ES-I3 (cell line): Measurements from ENCODE around the gene SERPINI1.

Source experiments
- H3K36me3 ChIP-seq: 2 replicates; pipeline ENCODE4 v1.6.1; 2013; ENCODE audit warnings: mild to moderate bottlenecking, low read length, control low read depth, moderate library complexity; ENCODE audit not compliant: insufficient read depth
- H3K4me1 ChIP-seq: 2 replicates; pipeline ENCODE4 v1.6.1; 2013; ENCODE audit warnings: mild to moderate bottlenecking, control low read depth, low read length; ENCODE audit not compliant: insufficient read depth
- H3K9ac ChIP-seq: 2 replicates; pipeline ENCODE4 v1.6.1; 2013; ENCODE audit warnings: low read depth, mild to moderate bottlenecking, low read length, moderate library complexity
- H3K9me3 ChIP-seq: 2 replicates; pipeline ENCODE4 v1.6.1; 2013; ENCODE audit warnings: mild to moderate bottlenecking, low read length, moderate library complexity; ENCODE audit not compliant: control insufficient read depth, insufficient read depth

The SERPINI1 gene

DNA sequence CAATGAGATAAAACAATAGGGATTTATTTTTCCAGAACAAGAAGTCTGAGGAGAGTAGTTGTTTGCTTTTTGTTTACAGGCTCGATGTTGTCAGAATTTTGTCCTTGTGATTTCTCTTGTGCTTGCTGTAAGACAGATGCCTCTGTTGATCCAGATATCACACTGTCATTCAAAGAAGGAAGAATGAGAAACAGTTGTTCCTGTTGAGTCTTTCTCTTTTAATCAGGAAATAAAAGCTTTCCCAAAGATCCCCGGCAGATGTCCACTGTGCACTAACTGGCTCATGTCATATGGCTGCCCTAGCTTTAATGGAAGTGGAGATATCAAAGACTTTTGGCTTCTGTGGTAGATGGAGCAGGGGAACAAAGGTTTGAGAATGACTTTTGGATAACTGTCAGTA, 6.8 kb downstream of the SERPINI1 start:
- Histone ChIP-seq H3K9ac (no peak overlapping the region), H3K36me3 (no peaks in the 10 kb centered on the region; the same call in 1 of the 2 replicates), H3K4me1 (no peaks in the 10 kb centered on the region), H3K9me3 (no peaks in the 10 kb centered on the region)

DNA sequence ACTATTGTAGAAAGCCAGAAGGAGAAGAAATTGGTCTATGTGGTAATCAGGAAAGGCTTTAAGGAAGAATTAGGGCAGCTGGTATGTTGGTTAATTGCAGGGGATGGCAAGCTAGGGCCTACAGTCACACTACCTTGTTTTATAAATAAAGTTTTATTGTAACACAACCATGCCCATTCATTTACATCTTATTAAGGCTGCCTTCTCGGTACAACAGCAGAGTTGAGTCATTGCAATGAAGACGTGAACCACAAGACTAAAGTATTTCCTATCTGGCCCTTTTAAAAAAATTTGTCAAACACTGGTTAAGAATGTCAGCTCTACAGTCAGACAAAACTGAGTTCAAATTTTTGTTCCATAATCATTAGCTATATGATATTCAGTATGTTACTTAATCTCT, 8.3 kb downstream of the SERPINI1 start:
- no peaks in the 10 kb centered on the region for H3K4me1 ChIP-seq
- H3K9ac ChIP-seq = no peak overlapping the region
- no peaks in the 10 kb centered on the region; the same call in 1 of the 2 replicates for H3K36me3 ChIP-seq
- no peaks in the 10 kb centered on the region for H3K9me3 ChIP-seq

DNA sequence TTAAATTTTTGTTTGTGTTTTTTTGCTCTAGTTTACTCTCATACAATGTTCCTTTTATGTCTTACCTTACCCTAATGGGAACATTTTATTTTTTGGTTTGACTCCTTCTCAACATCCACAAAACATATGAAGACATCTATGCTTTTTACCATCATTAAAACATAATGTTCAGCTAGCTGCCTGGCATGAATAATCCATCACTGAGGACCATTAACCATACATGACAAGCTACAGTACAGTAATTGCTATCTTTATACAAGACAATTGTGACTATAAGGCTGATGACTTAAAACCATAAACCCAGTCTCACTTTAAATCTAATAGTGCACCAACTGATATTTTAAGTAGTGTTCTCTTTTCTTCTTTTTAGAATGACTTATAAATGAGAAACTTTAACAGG, 13.7 kb downstream of the SERPINI1 start:
- no peak overlapping the region for H3K9ac ChIP-seq
- H3K36me3 ChIP-seq = no peaks in the 10 kb centered on the region
- no peaks in the 10 kb centered on the region for H3K9me3 ChIP-seq
- no peaks in the 10 kb centered on the region for H3K4me1 ChIP-seq

DNA sequence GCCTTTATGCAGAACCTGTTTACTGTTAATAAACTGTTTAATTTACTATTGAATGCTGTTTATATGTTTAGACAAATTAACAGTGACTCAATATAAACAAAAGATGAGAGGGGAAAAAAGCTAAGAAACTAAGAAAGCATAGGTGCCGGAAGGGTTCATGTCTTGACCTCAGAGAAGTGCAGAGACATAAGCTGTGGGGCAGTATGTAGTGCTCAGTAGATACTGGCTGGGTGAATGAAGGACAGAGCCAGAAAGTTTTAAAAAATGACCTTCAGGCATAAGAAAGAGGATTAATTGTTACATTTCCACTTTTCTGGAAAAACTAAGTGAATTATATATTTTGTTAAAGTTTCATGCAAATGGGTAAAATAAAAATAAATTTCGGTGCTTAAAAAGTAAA, 14.2 kb downstream of the SERPINI1 start:
- no peaks in the 10 kb centered on the region for H3K36me3 ChIP-seq
- no peaks in the 10 kb centered on the region for H3K4me1 ChIP-seq
- H3K9me3 ChIP-seq = no peaks in the 10 kb centered on the region
- H3K9ac ChIP-seq = no peak overlapping the region; the same call in 1 of the 2 replicates

DNA sequence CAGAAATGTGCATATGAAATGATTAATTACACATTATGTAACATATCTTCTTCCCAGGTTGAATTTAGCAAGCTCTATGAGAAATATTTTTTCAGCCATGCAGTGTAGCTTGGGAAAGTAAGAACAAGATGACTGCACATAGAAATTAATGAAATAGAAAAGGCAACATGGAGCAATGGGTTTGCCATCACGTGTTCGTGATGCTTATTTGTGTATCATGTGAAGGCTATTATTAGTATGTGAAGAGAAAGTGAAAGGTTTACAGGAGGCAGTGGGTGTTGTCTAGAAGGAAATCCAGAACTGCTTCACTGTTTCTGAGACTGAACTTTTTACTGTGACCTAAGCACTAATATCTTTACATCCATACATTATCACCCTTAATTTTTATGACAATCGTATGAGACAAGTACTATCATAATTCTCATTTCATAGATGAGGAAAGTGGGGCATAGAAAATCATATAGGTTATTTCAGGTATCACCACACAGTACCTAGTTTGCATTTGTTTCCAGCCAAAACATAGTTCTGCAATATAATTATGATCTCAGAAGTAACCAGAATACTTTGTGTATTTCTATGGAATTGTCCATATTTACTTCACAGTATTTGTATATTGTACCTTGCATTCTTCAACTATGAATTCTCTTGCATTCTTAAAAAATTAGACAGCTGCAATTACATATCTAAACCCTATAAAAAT, 14.9 kb downstream of the SERPINI1 start:
- H3K4me1 ChIP-seq = no peaks in the 10 kb centered on the region

DNA sequence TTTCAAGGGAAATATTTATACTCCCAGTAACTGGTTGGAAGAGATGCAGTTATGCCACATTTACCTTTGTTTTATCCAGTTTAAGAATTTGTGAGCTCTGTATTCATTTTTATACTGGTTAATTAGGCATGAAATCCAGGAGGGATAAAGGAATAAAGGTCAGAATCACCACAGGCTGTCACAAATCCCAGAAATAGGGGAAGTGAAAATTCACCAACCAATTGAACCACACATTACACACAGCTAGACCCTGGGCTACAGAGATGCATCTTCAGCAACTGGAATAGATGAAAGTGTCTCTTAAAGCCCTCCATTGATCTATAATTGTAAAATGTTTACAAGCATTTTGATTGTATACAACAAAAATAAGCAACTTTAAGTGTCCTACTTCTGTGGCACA, 18.5 kb downstream of the SERPINI1 start:
- no peaks in the 10 kb centered on the region for H3K36me3 ChIP-seq
- no peak overlapping the region for H3K9ac ChIP-seq
- no peaks in the 10 kb centered on the region; the same call in 1 of the 2 replicates for H3K9me3 ChIP-seq
- H3K4me1 ChIP-seq = no peaks in the 10 kb centered on the region

More for the DNA sequence above, 14.9 kb downstream of the SERPINI1 start:
- no peaks in the 10 kb centered on the region for H3K36me3 ChIP-seq
- H3K9me3 ChIP-seq = no peaks in the 10 kb centered on the region
- no peak overlapping the region for H3K9ac ChIP-seq

DNA sequence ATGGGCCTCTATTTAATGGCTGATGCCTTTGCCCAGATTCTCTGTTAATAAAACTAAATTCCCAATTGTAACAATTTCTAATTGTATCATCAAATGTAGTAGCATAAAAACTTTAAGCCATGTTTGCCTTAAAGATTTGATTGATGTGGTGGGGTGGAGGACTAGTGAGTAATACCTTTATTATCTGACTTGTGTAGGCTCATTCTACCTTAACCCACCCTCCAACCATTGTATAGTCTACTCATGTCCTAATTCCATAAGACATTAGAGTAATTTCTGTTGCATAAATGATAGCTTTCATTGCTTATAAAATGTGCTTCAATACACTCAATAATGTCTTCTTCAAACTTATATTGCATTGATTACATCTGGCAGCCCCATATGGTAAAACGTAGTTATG, 25.8 kb downstream of the SERPINI1 start:
- Histone ChIP-seq H3K36me3 (no peaks in the 10 kb centered on the region), H3K9ac (no peak overlapping the region), H3K4me1 (no peaks in the 10 kb centered on the region), H3K9me3 (no peaks in the 10 kb centered on the region; the same call in 1 of the 2 replicates)

DNA sequence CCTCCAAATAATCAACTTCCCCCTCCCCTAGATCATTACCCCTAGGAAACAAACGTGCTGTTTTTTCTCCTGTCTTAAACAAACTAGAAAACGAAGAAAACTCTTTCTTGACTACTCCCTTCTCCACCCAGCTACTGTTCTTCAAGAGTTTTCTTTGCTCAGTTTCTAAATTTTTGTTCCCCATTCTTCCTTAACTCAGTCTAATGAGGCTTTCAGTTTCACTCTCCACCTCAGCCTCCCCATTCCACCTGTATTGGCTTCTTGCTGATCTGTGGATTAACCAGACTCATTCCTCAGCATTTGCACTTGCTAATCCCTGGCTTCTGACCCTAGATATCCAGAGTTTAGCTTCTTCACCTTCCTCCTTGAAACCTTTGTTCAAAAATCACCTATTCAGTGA, 26.8 kb downstream of the SERPINI1 start:
- H3K9ac ChIP-seq = no peak overlapping the region
- no peaks in the 10 kb centered on the region for H3K9me3 ChIP-seq
- H3K4me1 ChIP-seq = no peaks in the 10 kb centered on the region

DNA sequence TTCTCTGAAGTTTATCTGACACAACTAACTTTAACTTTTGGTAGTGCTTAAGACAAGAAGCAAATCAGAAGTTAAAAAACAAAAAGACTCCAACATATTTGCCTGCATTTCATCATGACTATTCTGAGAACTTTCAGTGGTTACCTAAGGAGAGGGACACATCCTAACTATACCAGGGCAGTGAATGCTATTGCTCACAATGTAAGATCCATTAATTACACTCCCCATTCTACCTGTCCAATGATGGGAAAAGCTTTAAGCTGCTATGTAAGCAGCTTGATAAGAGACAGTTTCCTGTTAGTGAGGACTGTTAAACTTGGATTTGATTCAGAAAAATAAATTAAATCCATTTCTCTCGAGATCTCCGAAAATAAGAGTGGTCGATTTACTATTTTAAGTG, 37.5 kb downstream of the SERPINI1 start:
- Histone ChIP-seq H3K9me3 (no peaks in the 10 kb centered on the region), H3K4me1 (no peaks in the 10 kb centered on the region), H3K9ac (no peak overlapping the region), H3K36me3 (no peaks in the 10 kb centered on the region)

More for the DNA sequence above, 26.8 kb downstream of the SERPINI1 start:
- H3K36me3 ChIP-seq = no peaks in the 10 kb centered on the region

DNA sequence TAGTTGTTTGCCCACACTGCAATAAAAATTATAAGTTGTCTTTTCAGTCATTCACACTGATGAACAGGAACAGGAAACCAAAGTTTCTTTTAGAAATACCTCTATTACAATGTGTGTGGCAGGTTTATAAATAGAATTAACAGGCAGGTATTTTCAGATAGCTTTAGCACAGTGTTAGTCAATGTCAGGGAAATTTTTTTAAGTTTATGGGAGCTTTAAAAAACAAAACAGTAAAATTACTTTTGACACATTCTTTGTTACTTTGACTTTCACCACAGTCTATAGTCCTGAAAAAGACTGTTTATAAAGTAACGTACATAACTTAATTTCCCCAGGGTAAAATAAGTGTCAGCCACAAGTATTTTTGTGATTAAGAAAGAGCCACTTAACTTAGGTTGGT, 38.1 kb downstream of the SERPINI1 start:
- Histone ChIP-seq H3K9ac (no peak overlapping the region), H3K4me1 (no peaks in the 10 kb centered on the region), H3K9me3 (0 out of 2 replicates have a peak, but pooled peaks cover 3% of the 10 kb centered on the region), H3K36me3 (no peaks in the 10 kb centered on the region)

DNA sequence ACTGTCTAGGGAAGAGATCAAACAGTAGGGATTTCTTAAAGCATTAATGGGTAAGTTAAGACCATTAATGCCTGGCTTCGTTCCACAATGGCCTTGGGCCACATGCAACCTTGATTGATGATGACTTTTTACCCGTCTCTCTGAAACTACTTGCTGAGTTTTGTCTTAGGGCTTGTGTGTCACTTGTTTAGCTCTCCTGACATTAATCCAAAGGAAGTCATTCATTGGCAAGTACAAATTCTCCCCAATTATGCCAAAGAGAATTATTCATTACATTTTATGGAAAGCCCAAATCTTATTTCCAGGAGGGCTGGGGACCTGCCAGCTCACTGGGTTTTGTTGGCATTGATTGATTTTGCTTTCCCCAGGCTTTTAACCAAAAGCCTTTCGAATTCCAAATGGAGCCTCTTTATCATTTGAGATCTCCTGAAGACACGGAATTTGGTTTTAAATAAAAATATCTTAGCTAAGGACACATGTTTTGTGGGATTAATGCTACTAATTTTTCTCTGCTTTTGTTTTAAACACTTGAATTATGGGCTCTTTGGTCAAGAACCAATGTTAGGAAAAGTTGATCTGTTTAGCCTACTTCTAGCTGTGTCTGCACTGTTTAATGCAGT, 40.7 kb downstream of the SERPINI1 start:
- H3K4me1 ChIP-seq = peaks cover 6% of the 10 kb centered on the region; the same call in 1 of the 2 replicates
- no peak overlapping the region for H3K9ac ChIP-seq
- H3K36me3 ChIP-seq = no peaks in the 10 kb centered on the region
- 0 out of 2 replicates have a peak, but pooled peaks cover 3% of the 10 kb centered on the region for H3K9me3 ChIP-seq

DNA sequence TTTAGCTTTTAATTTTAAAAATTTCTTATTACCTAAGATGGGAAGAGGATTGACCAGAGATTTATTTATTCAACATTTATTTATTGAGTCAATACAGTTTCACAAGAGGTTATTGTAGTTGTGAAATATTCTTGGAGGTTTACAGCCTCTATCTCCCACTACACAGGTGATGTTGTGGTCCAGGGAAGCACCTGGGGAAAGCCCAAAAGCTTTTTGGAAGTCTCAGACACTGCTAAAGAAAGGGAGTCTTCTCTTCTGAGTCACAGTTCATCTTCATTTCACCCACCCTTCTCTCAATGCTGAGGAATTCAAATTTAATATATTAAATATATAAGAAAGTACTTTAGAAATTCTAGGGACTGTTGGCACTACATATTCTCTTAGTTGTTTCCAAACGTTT, 41.8 kb downstream of the SERPINI1 start:
- Histone ChIP-seq H3K36me3 (no peaks in the 10 kb centered on the region), H3K9ac (no peak overlapping the region), H3K9me3 (0 out of 2 replicates have a peak, but pooled peaks cover 3% of the 10 kb centered on the region), H3K4me1 (peaks cover 6% of the 10 kb centered on the region; the same call in 1 of the 2 replicates)

DNA sequence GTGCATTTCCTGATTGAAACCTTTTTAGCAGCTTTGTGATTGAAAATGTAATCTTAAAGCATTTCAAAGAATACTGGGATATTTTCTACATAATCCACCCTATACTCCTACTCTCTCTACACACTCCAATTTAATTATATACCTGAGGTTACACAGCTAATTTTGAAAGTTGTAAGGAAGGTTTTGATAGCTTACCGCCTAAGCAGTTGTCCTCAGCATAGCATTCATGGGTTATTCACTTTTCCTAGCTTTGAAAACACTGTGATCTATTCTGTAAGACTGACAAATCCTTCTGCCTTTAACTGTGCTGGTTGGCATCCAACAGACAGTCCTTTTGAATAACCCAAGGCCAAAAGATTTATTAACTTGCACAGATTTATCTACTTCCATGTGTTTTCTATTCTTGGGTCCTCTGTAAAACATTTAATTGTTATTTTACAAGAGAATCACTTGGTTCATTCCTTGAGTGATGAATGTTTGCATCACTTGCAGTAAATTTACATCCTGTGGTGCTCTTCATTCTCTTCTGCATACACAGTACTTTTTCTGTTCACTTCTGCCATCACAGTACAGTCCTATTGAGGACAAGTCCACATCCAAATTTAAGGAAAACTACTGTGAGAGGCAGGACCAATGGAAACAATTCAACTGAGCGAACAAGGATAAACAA, 44.8 kb downstream of the SERPINI1 start:
- Histone ChIP-seq H3K4me1 (peaks cover 6% of the 10 kb centered on the region; the same call in 1 of the 2 replicates), H3K36me3 (no peaks in the 10 kb centered on the region), H3K9ac (no peak overlapping the region), H3K9me3 (0 out of 2 replicates have a peak, but pooled peaks cover 3% of the 10 kb centered on the region)

DNA sequence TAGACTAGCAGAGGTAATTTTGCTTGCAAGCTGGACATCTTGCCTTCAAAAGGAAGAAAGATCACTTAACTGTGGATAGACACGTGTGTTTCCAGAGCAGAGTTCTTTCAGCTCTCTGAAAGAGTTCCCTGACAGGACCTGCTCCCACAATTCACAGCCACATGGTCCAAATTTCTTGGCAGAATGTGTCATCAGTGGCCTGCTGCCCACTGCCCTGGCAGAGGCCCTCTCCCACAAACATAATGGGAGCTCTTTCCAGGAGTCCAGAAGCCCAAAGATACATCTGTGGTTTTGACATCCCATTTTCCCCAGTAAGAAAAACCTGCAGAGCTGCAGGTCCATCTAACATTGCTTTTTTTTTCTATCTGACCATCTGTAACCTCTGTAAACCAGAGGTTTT, 48.3 kb downstream of the SERPINI1 start:
- no peaks in the 10 kb centered on the region for H3K36me3 ChIP-seq
- H3K9me3 ChIP-seq = no peaks in the 10 kb centered on the region
- no peak overlapping the region for H3K9ac ChIP-seq
- H3K4me1 ChIP-seq = peaks cover 6% of the 10 kb centered on the region; the same call in 1 of the 2 replicates
